ENCODE data around the gene KAZN.

GRCh38 chr1:15159166-15159555 is 560.7 kb downstream of the KAZN start:
- TF ChIP-seq EP300 (IDR thresholded peaks at IDR 0.05) (no peak), CTCF (IDR thresholded peaks at IDR 0.05) (no peak), POLR2AphosphoS5 (IDR thresholded peaks at IDR 0.05) (no peak), POLR2A (IDR thresholded peaks at IDR 0.05) (no peak)
